HepG2 (cell line): ENCODE measurements around the gene LBX2. TPM values are rescaled to one million over a fixed set of nuclear protein-coding genes. Genes with fewer than 3 reads are reported as not detected.
A peak's percentile ranks its signal among the peaks of the same experiment; 100 is the strongest.

Source experiments
- IRF1 ChIP-seq: sonication (generic); formaldehyde crosslinking; IDR thresholded peaks from 2 replicates; pipeline ENCODE4 v1.4.0; 2020; ENCODE audit warnings: low read depth, mild to moderate bottlenecking, missing genetic modification reagents
- KLF6 ChIP-seq: IDR thresholded peaks from 2 replicates; pipeline ENCODE4 v1.8.0; 2016; ENCODE audit warnings: missing biosample characterization, missing genetic modification reagents
- NFKB2 ChIP-seq: sonication (generic); formaldehyde crosslinking; IDR thresholded peaks from 2 replicates; pipeline ENCODE4 v1.4.0; 2020; ENCODE audit warnings: missing genetic modification reagents, borderline replicate concordance
- NR1H2 ChIP-seq: sonication (generic); formaldehyde crosslinking; IDR thresholded peaks from 2 replicates; pipeline ENCODE4 v1.8.1; 2022; ENCODE audit warnings: low read depth, missing genetic modification reagents, borderline replicate concordance
- NR2F1 ChIP-seq, 2 experiments: fragments of 450-650 bp in 1 of 2; formaldehyde crosslinking in 1 of 2; IDR thresholded peaks; 2 replicates each; pipeline versions ENCODE4 v1.5.0 to v1.6.1; 2016 to 2020; ENCODE audit warnings: mild to moderate bottlenecking in 1 of 2, missing compliant biosample characterization in 1 of 2, missing genetic modification reagents in 1 of 2, moderate library complexity in 1 of 2
- SCMH1 ChIP-seq: sonication (generic); formaldehyde crosslinking; IDR thresholded peaks from 2 replicates; pipeline ENCODE4 v1.9.0; 2021; ENCODE audit warnings: missing genetic modification reagents, mild to moderate bottlenecking, borderline replicate concordance
- SRSF1 ChIP-seq: fragments of 200-400 bp; formaldehyde crosslinking; optimal IDR thresholded peaks from 2 replicates; pipeline ENCODE3; 2017; ENCODE audit warnings: mild to moderate bottlenecking, low read depth, low read length, moderate library complexity
- ZNF10 ChIP-seq: sonication (generic); formaldehyde crosslinking; IDR thresholded peaks from 2 replicates; pipeline ENCODE4 v1.4.0; 2020; ENCODE audit warnings: mild to moderate bottlenecking, low read depth, missing genetic modification reagents, borderline replicate concordance
- ZNF318 ChIP-seq: sonication (generic); formaldehyde crosslinking; IDR thresholded peaks from 2 replicates; pipeline ENCODE4 v1.4.0; 2020; ENCODE audit warnings: mild to moderate bottlenecking, missing genetic modification reagents
- ZNF549 ChIP-seq: sonication (generic); formaldehyde crosslinking; IDR thresholded peaks from 2 replicates; pipeline ENCODE4 v1.5.0; 2020; ENCODE audit warnings: missing genetic modification reagents
- polyA plus RNA-seq, 8 experiments: library from polyadenylated mRNA; depleted of rRNA in 3 of 8; stranded (reverse) in 7 of 8; unstranded in 1 of 8; fragments of >200 nt; fragmentation: Illumina TruSeq in 4 of 8; extraction: Trizol in 4 of 8; gene quantifications; 2 replicates each; pipeline versions ENCODE4 v1.2.1 to v1.2.3, GENCODE V29; 2011 to 2016; ENCODE audit warnings: low read depth in 4 of 8, missing spikeins in 1 of 8, mixed read lengths in 1 of 8; ENCODE audit not compliant: insufficient read depth in 1 of 8
- total RNA-seq, 5 experiments: library from RNA; depleted of rRNA; stranded (reverse); fragments of >200 nt; fragmentation: Illumina TruSeq; extraction: Trizol; gene quantifications; 2 replicates each; pipeline ENCODE4 v1.2.3, GENCODE V29; 2016; ENCODE audit warnings: low read depth in 1 of 5
- TF ChIP-seq, protein P1 (sequence below): IDR thresholded peaks from 2 replicates; pipeline ENCODE4 v1.6.1; 2018; ENCODE audit warnings: missing genetic modification reagents, mild to moderate bottlenecking, missing compliant biosample characterization
- TF ChIP-seq, protein P2 (sequence below): IDR thresholded peaks from 2 replicates; pipeline ENCODE4 v1.6.1; 2012; ENCODE audit warnings: low read length, improper control_type of control experiment

LBX2 gene
- total and polyA plus RNA-seq, 2 of the 13 experiments (the other 11 are each of a cell fraction or from before 2014, with no cell fraction given), result 6.4 to 8.1 TPM

GRCh38 chr2:74454654-74455511, 44.5 kb downstream of the LBX2 start, which contains the start of gene INO80B (continued):
- no peak for TF ChIP-seq SCMH1 (CRISPR knock-in tag)
- peak; percentile 70; the same call in 1 of the 2 replicates for TF ChIP-seq NFKB2
- TF ChIP-seq, protein P1, sequence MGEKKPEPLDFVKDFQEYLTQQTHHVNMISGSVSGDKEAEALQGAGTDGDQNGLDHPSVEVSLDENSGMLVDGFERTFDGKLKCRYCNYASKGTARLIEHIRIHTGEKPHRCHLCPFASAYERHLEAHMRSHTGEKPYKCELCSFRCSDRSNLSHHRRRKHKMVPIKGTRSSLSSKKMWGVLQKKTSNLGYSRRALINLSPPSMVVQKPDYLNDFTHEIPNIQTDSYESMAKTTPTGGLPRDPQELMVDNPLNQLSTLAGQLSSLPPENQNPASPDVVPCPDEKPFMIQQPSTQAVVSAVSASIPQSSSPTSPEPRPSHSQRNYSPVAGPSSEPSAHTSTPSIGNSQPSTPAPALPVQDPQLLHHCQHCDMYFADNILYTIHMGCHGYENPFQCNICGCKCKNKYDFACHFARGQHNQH (CRISPR knock-in tag), result peak; percentile 97
- no peak for TF ChIP-seq NR1H2
- 0 out of 2 replicates have a peak, but pooled peaks have one; percentile 48 for TF ChIP-seq KLF6
- 0 out of 2 replicates have a peak, but pooled peaks have one; percentile 81 for TF ChIP-seq IRF1 (CRISPR knock-in tag)
- TF ChIP-seq ZNF10 (CRISPR knock-in tag), result no peak
- TF ChIP-seq NR2F1 (CRISPR knock-in tag; IDR thresholded peaks at IDR 0.05), result peak; percentile 4 to 19; a peak in 1 of 4 replicates
- TF ChIP-seq, protein P2, sequence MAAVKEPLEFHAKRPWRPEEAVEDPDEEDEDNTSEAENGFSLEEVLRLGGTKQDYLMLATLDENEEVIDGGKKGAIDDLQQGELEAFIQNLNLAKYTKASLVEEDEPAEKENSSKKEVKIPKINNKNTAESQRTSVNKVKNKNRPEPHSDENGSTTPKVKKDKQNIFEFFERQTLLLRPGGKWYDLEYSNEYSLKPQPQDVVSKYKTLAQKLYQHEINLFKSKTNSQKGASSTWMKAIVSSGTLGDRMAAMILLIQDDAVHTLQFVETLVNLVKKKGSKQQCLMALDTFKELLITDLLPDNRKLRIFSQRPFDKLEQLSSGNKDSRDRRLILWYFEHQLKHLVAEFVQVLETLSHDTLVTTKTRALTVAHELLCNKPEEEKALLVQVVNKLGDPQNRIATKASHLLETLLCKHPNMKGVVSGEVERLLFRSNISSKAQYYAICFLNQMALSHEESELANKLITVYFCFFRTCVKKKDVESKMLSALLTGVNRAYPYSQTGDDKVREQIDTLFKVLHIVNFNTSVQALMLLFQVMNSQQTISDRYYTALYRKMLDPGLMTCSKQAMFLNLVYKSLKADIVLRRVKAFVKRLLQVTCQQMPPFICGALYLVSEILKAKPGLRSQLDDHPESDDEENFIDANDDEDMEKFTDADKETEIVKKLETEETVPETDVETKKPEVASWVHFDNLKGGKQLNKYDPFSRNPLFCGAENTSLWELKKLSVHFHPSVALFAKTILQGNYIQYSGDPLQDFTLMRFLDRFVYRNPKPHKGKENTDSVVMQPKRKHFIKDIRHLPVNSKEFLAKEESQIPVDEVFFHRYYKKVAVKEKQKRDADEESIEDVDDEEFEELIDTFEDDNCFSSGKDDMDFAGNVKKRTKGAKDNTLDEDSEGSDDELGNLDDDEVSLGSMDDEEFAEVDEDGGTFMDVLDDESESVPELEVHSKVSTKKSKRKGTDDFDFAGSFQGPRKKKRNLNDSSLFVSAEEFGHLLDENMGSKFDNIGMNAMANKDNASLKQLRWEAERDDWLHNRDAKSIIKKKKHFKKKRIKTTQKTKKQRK, result no peak
- 0 out of 2 replicates have a peak, but pooled peaks have one; percentile 82 for TF ChIP-seq ZNF318 (CRISPR knock-in tag)
- TF ChIP-seq ZNF549 (CRISPR knock-in tag), result no peak
- TF ChIP-seq SRSF1, result peak; percentile 39
